Tibial nerve (tissue), 4 donors: Measurements from ENCODE around the gene IFNA7.
"Not testable (repeated sequence)": the region's sequence is repeated elsewhere in the genome, so short reads cannot be mapped to it uniquely, and the experiment has no call there.

ENCODE experiments used
- CTCF ChIP-seq, 5 experiments: fragments of 200-600 bp in 3 of 5; fragments of 450-650 bp in 2 of 5; sonication (generic) in 3 of 5; IDR thresholded peaks; one replicate each; pipeline ENCODE4 v1.5.1; 2016 to 2019; ENCODE audit warnings: antibody characterized with exemption in 5 of 5, mild to moderate bottlenecking in 3 of 5, moderate library complexity in 2 of 5
- EP300 ChIP-seq, 2 donors: sonication (generic); formaldehyde crosslinking; IDR thresholded peaks; one replicate each; pipeline ENCODE4 v1.6.1; 2017; ENCODE audit warnings: antibody characterized with exemption in 2 of 2, mild to moderate bottlenecking in 1 of 2
- POLR2A ChIP-seq, 2 donors: fragments of 450-650 bp; IDR thresholded peaks; one replicate each; pipeline ENCODE4 v1.6.1; 2017; ENCODE audit warnings: antibody characterized with exemption in 2 of 2, mild to moderate bottlenecking in 2 of 2, moderate library complexity in 2 of 2

GRCh38 chr9:21210782-21211181 is 8.8 kb upstream of the IFNA7 start:
- TF ChIP-seq CTCF, POLR2A, EP300 (IDR thresholded peaks at IDR 0.05): not testable (repeated sequence)
